HepG2 (cell line): ENCODE data around the gene EZH1. TPM values are rescaled to one million over a fixed set of nuclear protein-coding genes. Genes with fewer than 3 reads are reported as not detected.

ENCODE experiments used
- ATAC-seq: fragments of 200-7000 bp; cut with Tn5 transposase; 3 replicates; pipeline ENCODE4 v1.9.1; 2020; ENCODE audit warnings: mild to moderate bottlenecking, moderate library complexity
- BruUV-seq: library from RNA; stranded (reverse); fragments of 400-500 nt; replicated peaks from 2 replicates; lab custom pipeline; 2021; lab: Mats Ljungman, UMichigan
- CTCF ChIA-PET: fragments of 300-600 bp; formaldehyde crosslinking; extraction: SDS; loops from one replicate; lab custom pipeline; 2021; ENCODE audit warnings: low total read pairs, inconsistent platforms, low intra/inter-chr PET ratio; lab: Yijun Ruan, JAX
- POLR2A ChIA-PET: fragments of 350-600 bp; sonication (Branson Sonifier 250); formaldehyde crosslinking; loops from one replicate; lab custom pipeline; 2020; ENCODE audit warnings: antibody characterized with exemption, inconsistent platforms; lab: Yijun Ruan, JAX
- DNase-seq: peaks from one replicate; pipeline ENCODE4 v3.0.0-alpha.2; 2015; ENCODE audit warnings: low spot score
- FAIRE-seq: peaks from 3 replicates; lab custom pipeline; 2011; peaks lifted over from hg19 to GRCh38; lab: Jason Lieb, UNC
- H2AFZ ChIP-seq: one replicate; pipeline ENCODE4 v1.6.1; 2011; ENCODE audit warnings: low read length, inconsistent platforms
- H3K27ac ChIP-seq: fragments of 300-600 bp; 3 replicates; pipeline ENCODE4 v1.8.0; 2011; ENCODE audit warnings: mixed run types, mild to moderate bottlenecking, mixed read lengths, low read length, inconsistent platforms; ENCODE audit not compliant: insufficient read depth; ENCODE audit errors: extremely low read length
- H3K27me3 ChIP-seq, 2 experiments: fragments of 200-600 bp in 1 of 2; 2 replicates in 1 of 2; 3 replicates in 1 of 2; pipeline versions ENCODE4 v1.6.0 to v1.8.0; 2011; ENCODE audit warnings: low read length in 2 of 2, mild to moderate bottlenecking in 2 of 2, moderate library complexity in 2 of 2, inconsistent platforms in 1 of 2; ENCODE audit not compliant: insufficient read depth in 2 of 2, control insufficient read depth in 1 of 2
- H3K36me3 ChIP-seq, 2 experiments: fragments of 200-600 bp in 1 of 2; replicated peaks in 1 of 2; 2 replicates in 1 of 2; 3 replicates in 1 of 2; pipeline versions ENCODE4 v1.5.1 to v1.8.0; 2011; ENCODE audit warnings: low read length in 2 of 2, inconsistent platforms in 1 of 2; ENCODE audit not compliant: insufficient read depth in 2 of 2, control insufficient read depth in 1 of 2
- H3K4me1 ChIP-seq: 2 replicates; pipeline ENCODE4 v1.5.1; 2012; ENCODE audit warnings: low read length, inconsistent platforms; ENCODE audit not compliant: insufficient read depth
- H3K4me2 ChIP-seq: 2 replicates; pipeline ENCODE4 v1.6.0; 2011; ENCODE audit warnings: low read depth, low read length, inconsistent platforms
- H3K4me3 ChIP-seq, 3 experiments: fragments of 200-600 bp in 1 of 3; sonication (generic), shearing (Covaris generic) in 1 of 3; replicated peaks in 1 of 3; 2 replicates each; pipeline ENCODE4 v1.5.1; 2011 to 2016; ENCODE audit warnings: low read length in 3 of 3, inconsistent platforms in 2 of 3, low read depth in 2 of 3, mild to moderate bottlenecking in 2 of 3, control low read depth in 1 of 3, mixed read lengths in 1 of 3; ENCODE audit not compliant: insufficient read depth in 1 of 3
- H3K79me2 ChIP-seq: one replicate; pipeline ENCODE4 v1.6.1; 2011; ENCODE audit warnings: low read length, inconsistent platforms; ENCODE audit not compliant: insufficient read depth
- H3K9ac ChIP-seq: 2 replicates; pipeline ENCODE4 v1.6.0; 2011; ENCODE audit warnings: mild to moderate bottlenecking, low read depth, low read length, inconsistent platforms; ENCODE audit not compliant: insufficient read depth
- H3K9me3 ChIP-seq: 2 replicates; pipeline ENCODE4 v1.5.1; 2012; ENCODE audit warnings: mild to moderate bottlenecking, low read length
- H4K20me1 ChIP-seq: 2 replicates; pipeline ENCODE4 v1.6.0; 2011; ENCODE audit warnings: inconsistent platforms, mild to moderate bottlenecking, low read length, moderate library complexity; ENCODE audit not compliant: insufficient read depth
- CEBPB ChIP-seq: IDR thresholded peaks from 2 replicates; pipeline ENCODE4 v1.6.1; 2011; ENCODE audit warnings: low read depth, low read length, improper control_type of control experiment, borderline replicate concordance
- KDM5B ChIP-seq: sonication (generic); formaldehyde crosslinking; IDR thresholded peaks from 2 replicates; pipeline ENCODE4 v1.4.0; 2020; ENCODE audit warnings: missing genetic modification reagents, mild to moderate bottlenecking, borderline replicate concordance
- SNRNP70 ChIP-seq: fragments of 200-400 bp; formaldehyde crosslinking; IDR thresholded peaks from 2 replicates; pipeline ENCODE4 v1.6.1; 2017; ENCODE audit warnings: mild to moderate bottlenecking, low read depth, low read length, moderate library complexity
- ZNF121 ChIP-seq: sonication (generic); formaldehyde crosslinking; IDR thresholded peaks from 2 replicates; pipeline ENCODE4 v1.5.0; 2020; ENCODE audit warnings: mild to moderate bottlenecking, missing genetic modification reagents
- ZNF337 ChIP-seq: sonication (generic); formaldehyde crosslinking; IDR thresholded peaks from 2 replicates; pipeline ENCODE4 v1.5.1; 2020; ENCODE audit warnings: missing genetic modification reagents, low read depth, mild to moderate bottlenecking, borderline replicate concordance
- ZNF589 ChIP-seq: sonication (generic); formaldehyde crosslinking; conservative IDR thresholded peaks from 2 replicates; pipeline ENCODE4 v1.8.0; 2022; ENCODE audit warnings: mild to moderate bottlenecking, moderate library complexity, missing genetic modification reagents
- WGBS: methylation state at CpG from one replicate; pipeline ENCODE4 v1.1.6; 2017; ENCODE audit warnings: low lambda C conversion rate; 5-methylcytosine and 5-hydroxymethylcytosine counted together
- in situ Hi-C: cut with HindIII; loops from 2 replicates; pipeline ENCODE4 v1.10.0; 2017; ENCODE audit warnings: low pct_unique_long_range_greater_than_20kb; ENCODE audit not compliant: extremely low pct_ligation_motif_present
- intact Hi-C: fragments of 100-400 bp; cut with micrococcal nuclease; formaldehyde crosslinking; loops from one replicate; pipeline ENCODE4 v1.10.0; 2022; ENCODE audit not compliant: unreplicated experiment
- polyA plus RNA-seq, 8 experiments: library from polyadenylated mRNA; depleted of rRNA in 3 of 8; stranded (reverse) in 7 of 8; unstranded in 1 of 8; fragments of >200 nt; fragmentation: Illumina TruSeq in 4 of 8; extraction: Trizol in 4 of 8; gene quantifications; 2 replicates each; pipeline versions ENCODE4 v1.2.1 to v1.2.3, GENCODE V29; 2011 to 2016; ENCODE audit warnings: low read depth in 4 of 8, missing spikeins in 1 of 8, mixed read lengths in 1 of 8; ENCODE audit not compliant: insufficient read depth in 1 of 8
- total RNA-seq, 5 experiments: library from RNA; depleted of rRNA; stranded (reverse); fragments of >200 nt; fragmentation: Illumina TruSeq; extraction: Trizol; gene quantifications; 2 replicates each; pipeline ENCODE4 v1.2.3, GENCODE V29; 2016; ENCODE audit warnings: low read depth in 1 of 5

EZH1 gene
- total and polyA plus RNA-seq, 2 of the 13 experiments (the other 11 are each of a cell fraction or from before 2014, with no cell fraction given), result 11.6 to 24.0 TPM

GRCh38 chr17:42740699-42741098 is 4.1 kb downstream of the EZH1 start:
- TF ChIP-seq KDM5B (CRISPR knock-in tag), result no peak
- TF ChIP-seq SNRNP70, result no peak
- no peak for TF ChIP-seq ZNF589 (CRISPR knock-in tag)
- WGBS, result 45% methylated on average over 1 of the region's 1 CpG
- peaks cover 9% of the 10 kb centered on the region for H3K79me2 ChIP-seq
- no peak overlapping the region for H3K4me2 ChIP-seq
- H3K4me1 ChIP-seq, result peaks cover 37% of the 10 kb centered on the region
- H4K20me1 ChIP-seq, result no peaks in the 10 kb centered on the region
- no TSS peak for BruUV-seq
- ATAC-seq (no peak), FAIRE-seq (no peak), DNase-seq (no peak)
- no peak overlapping the region for H3K9ac ChIP-seq
- in situ Hi-C loops, result no loop called here
- no peak overlapping the region for H3K4me3 ChIP-seq
- POLR2A ChIA-PET, result no interaction called here
- H3K27ac ChIP-seq, result no peak overlapping the region
- intact Hi-C loops, result no loop called here
- no peak overlapping the region for H2AFZ ChIP-seq
- CTCF ChIA-PET, result no interaction called here
- H3K9me3 ChIP-seq, result no peaks in the 10 kb centered on the region
- no peaks in the 10 kb centered on the region for H3K27me3 ChIP-seq
- peaks cover 0 to 1% of the 10 kb centered on the region in 2 experiments; a peak in 2 of 5 replicates for H3K36me3 ChIP-seq

- ChIA-PET CTCF (no interaction called here), POLR2A (no interaction called here)
- in situ Hi-C loops, result no loop called here
- no peak for ATAC-seq
- no peak for FAIRE-seq
- H3K36me3 ChIP-seq, result peaks cover 7 to 30% of the 10 kb centered on the region in 2 experiments
- no peak overlapping the region for H3K9ac ChIP-seq
- DNase-seq, result no peak
- no peak overlapping the region for H3K4me3 ChIP-seq
- no TSS peak for BruUV-seq
- no peak overlapping the region for H3K4me2 ChIP-seq
- TF ChIP-seq CEBPB (peak; percentile 49; the same call in 1 of the 2 replicates), ZNF337 (CRISPR knock-in tag) (no peak), ZNF121 (CRISPR knock-in tag) (0 out of 2 replicates have a peak, but pooled peaks have one; percentile 22)
- H3K79me2 ChIP-seq, result no peaks in the 10 kb centered on the region
- H3K27ac ChIP-seq, result no peak overlapping the region
- H3K27me3 ChIP-seq, result no peaks in the 10 kb centered on the region
- no peaks in the 10 kb centered on the region for H3K4me1 ChIP-seq
- H4K20me1 ChIP-seq, result no peaks in the 10 kb centered on the region
- H3K9me3 ChIP-seq, result no peaks in the 10 kb centered on the region
- H2AFZ ChIP-seq, result no peak overlapping the region
- intact Hi-C loops, result no loop called here
- 85% methylated on average over 6 of the region's 6 CpGs for WGBS
Observed at GRCh38 chr17:42725143-42725542, 19.7 kb downstream of the EZH1 start.
